HCT116 (cell line): Measurements from ENCODE around the gene PLD4. TPM values are rescaled to one million over a fixed set of nuclear protein-coding genes. Genes with fewer than 3 reads are reported as not detected.

Source experiments
- ATAC-seq: fragments of 200-7000 bp; cut with Tn5 transposase; 2 replicates; pipeline ENCODE4 v1.9.1; 2020; ENCODE audit warnings: mild to moderate bottlenecking, moderate library complexity
- BruUV-seq: library from RNA; stranded (reverse); fragments of 400-500 nt; replicated peaks from 2 replicates; lab custom pipeline; 2021; lab: Mats Ljungman, UMichigan
- CTCF ChIA-PET: fragments of 300-600 bp; sonication (Branson Sonifier 250); formaldehyde crosslinking; loops from one replicate; lab custom pipeline; 2021; ENCODE audit warnings: antibody characterized with exemption; lab: Charles Lee
- POLR2A ChIA-PET: fragments of 300-600, 350-600 bp; sonication (Branson Sonifier 250); formaldehyde crosslinking; loops from one replicate; lab custom pipeline; 2021; ENCODE audit warnings: antibody characterized with exemption; lab: Charles Lee
- RAD21 ChIA-PET, 2 experiments: fragments of 300-600 bp; sonication (Branson Sonifier 250); formaldehyde crosslinking; loops; one replicate each; lab custom pipeline; 2023; ENCODE audit warnings: low total read pairs in 2 of 2; ENCODE audit not compliant: uncharacterized antibody in 2 of 2, unreplicated experiment in 2 of 2, low non-redundant PET in 1 of 2; lab: Charles Lee
- DNase-seq: peaks from one replicate; pipeline ENCODE4 v3.0.0-alpha.2; 2010; ENCODE audit warnings: low read depth, low spot score
- H2AFZ ChIP-seq: fragments of 200-600 bp; shearing (Covaris generic), sonication (generic); 2 replicates; pipeline ENCODE4 v1.6.1; 2017; ENCODE audit warnings: low read depth, mixed run types, mixed read lengths, antibody characterized with exemption, low read length; ENCODE audit not compliant: poor library complexity, severe bottlenecking
- H3K27ac ChIP-seq: 2 replicates; pipeline ENCODE4 v1.5.1; 2012; ENCODE audit warnings: low read depth, low read length
- H3K27me3 ChIP-seq: fragments of 200-600 bp; sonication (generic); 2 replicates; pipeline ENCODE4 v1.6.1; 2016; ENCODE audit warnings: mixed run types, low read length, mixed read lengths; ENCODE audit not compliant: insufficient read depth
- H3K36me3 ChIP-seq, 2 experiments: fragments of 200-500 bp in 1 of 2; fragments of 200-600 bp in 1 of 2; sonication (Bioruptor generic) in 1 of 2; sonication (generic) in 1 of 2; 2 replicates each; pipeline versions ENCODE4 v1.5.1 to v1.6.1; 2014 to 2016; ENCODE audit warnings: low read length in 2 of 2, inconsistent platforms in 1 of 2, mixed read lengths in 1 of 2, mixed run types in 1 of 2; ENCODE audit not compliant: insufficient read depth in 2 of 2, control insufficient read depth in 1 of 2
- H3K4me1 ChIP-seq, 2 experiments: fragments of 200-600 bp in 1 of 2; sonication (generic) in 1 of 2; 2 replicates each; pipeline versions ENCODE4 v1.5.1 to v1.6.1; 2012 to 2017; ENCODE audit warnings: low read length in 2 of 2, inconsistent platforms in 1 of 2, mild to moderate bottlenecking in 1 of 2, mixed read lengths in 1 of 2, mixed run types in 1 of 2, moderate library complexity in 1 of 2; ENCODE audit not compliant: insufficient read depth in 2 of 2, control insufficient read depth in 1 of 2
- H3K4me2 ChIP-seq: fragments of 200-600 bp; sonication (generic); 2 replicates; pipeline ENCODE4 v1.6.1; 2017; ENCODE audit warnings: mixed run types, low read length, mixed read lengths
- H3K4me3 ChIP-seq, 2 experiments: fragments of 200-600 bp in 1 of 2; sonication (generic) in 1 of 2; replicated peaks in 1 of 2; 2 replicates each; pipeline ENCODE4 v1.5.1; 2011 to 2016; ENCODE audit warnings: low read length in 2 of 2, control low read depth in 1 of 2, low read depth in 1 of 2, mild to moderate bottlenecking in 1 of 2, mixed read lengths in 1 of 2, mixed run types in 1 of 2
- H3K79me2 ChIP-seq: fragments of 200-600 bp; sonication (generic); 2 replicates; pipeline ENCODE4 v1.6.1; 2017; ENCODE audit warnings: mild to moderate bottlenecking, mixed run types, low read length, moderate library complexity, mixed read lengths; ENCODE audit not compliant: insufficient read depth
- H3K9ac ChIP-seq: fragments of 200-600 bp; sonication (generic); 2 replicates; pipeline ENCODE4 v1.6.1; 2016; ENCODE audit warnings: low read length, mixed read lengths
- H3K9me2 ChIP-seq: fragments of 200-600 bp; sonication (generic), shearing (Covaris generic); 2 replicates; pipeline ENCODE4 v1.6.1; 2017; ENCODE audit warnings: mixed run types, mild to moderate bottlenecking, moderate library complexity; ENCODE audit not compliant: insufficient read depth
- H3K9me3 ChIP-seq, 2 experiments: fragments of 200-500 bp in 1 of 2; fragments of 200-600 bp in 1 of 2; sonication (Bioruptor generic) in 1 of 2; sonication (generic) in 1 of 2; 2 replicates each; pipeline ENCODE4 v1.6.1; 2014 to 2017; ENCODE audit warnings: low read length in 2 of 2, mixed read lengths in 2 of 2, inconsistent platforms in 1 of 2, low read depth in 1 of 2, mild to moderate bottlenecking in 1 of 2, mixed run types in 1 of 2, moderate library complexity in 1 of 2; ENCODE audit not compliant: control insufficient read depth in 1 of 2, insufficient read depth in 1 of 2
- H4K20me1 ChIP-seq: fragments of 200-600 bp; sonication (generic), shearing (Covaris generic); 2 replicates; pipeline ENCODE4 v1.6.1; 2017; ENCODE audit warnings: mixed run types, mild to moderate bottlenecking, moderate library complexity; ENCODE audit not compliant: insufficient read depth
- CBX3 ChIP-seq: IDR thresholded peaks from 2 replicates; pipeline ENCODE4 v1.6.1; 2012; ENCODE audit warnings: low read depth
- ELF1 ChIP-seq: IDR thresholded peaks from 2 replicates; pipeline ENCODE4 v1.6.1; 2012; ENCODE audit warnings: low read depth, borderline replicate concordance
- FOSL1 ChIP-seq: IDR thresholded peaks from 2 replicates; pipeline ENCODE4 v1.6.1; 2012; ENCODE audit warnings: low read depth
- JUND ChIP-seq: IDR thresholded peaks from 2 replicates; pipeline ENCODE4 v1.6.1; 2012
- POLR2A ChIP-seq: IDR thresholded peaks from 2 replicates; pipeline ENCODE4 v1.7.0; 2011; ENCODE audit warnings: borderline replicate concordance; ENCODE audit not compliant: insufficient read depth, insufficient read length; ENCODE audit errors: extremely low read depth
- SIN3A ChIP-seq: IDR thresholded peaks from 2 replicates; pipeline ENCODE4 v1.6.1; 2012; ENCODE audit warnings: low read depth
- SP1 ChIP-seq: IDR thresholded peaks from 2 replicates; pipeline ENCODE4 v1.6.1; 2012; ENCODE audit warnings: low read depth
- ZNF274 ChIP-seq: fragments of 200-500 bp; sonication (Bioruptor generic); IDR thresholded peaks from 2 replicates; pipeline ENCODE4 v1.6.1; 2014; ENCODE audit warnings: mild to moderate bottlenecking, low read depth, low read length, inconsistent platforms
- intact Hi-C: fragments of 100-400 bp; cut with micrococcal nuclease; formaldehyde crosslinking; loops from 2 replicates; pipeline ENCODE4 v1.10.0; 2022
- total RNA-seq: library from RNA; stranded (reverse); gene quantifications from one replicate; pipeline ENCODE4 v1.2.1, GENCODE V29; 2021; ENCODE audit not compliant: unreplicated experiment
- TF ChIP-seq, protein P1 (sequence below): IDR thresholded peaks from 2 replicates; pipeline ENCODE4 v1.6.1; 2012
- TF ChIP-seq, protein P2 (sequence below): IDR thresholded peaks from 2 replicates; pipeline ENCODE4 v1.6.1; 2012
- TF ChIP-seq, protein P3 (sequence below): IDR thresholded peaks from 2 replicates; pipeline ENCODE4 v1.6.1; 2011; ENCODE audit warnings: mild to moderate bottlenecking, low read length, moderate library complexity; ENCODE audit not compliant: insufficient replicate concordance; ENCODE audit errors: extremely low read depth
- TF ChIP-seq, protein P4 (sequence below), 3 experiments: fragments of 200-600 bp in 1 of 3; sonication (generic) in 1 of 3; IDR thresholded peaks in 2 of 3; conservative IDR thresholded peaks in 1 of 3; 2 replicates each; pipeline ENCODE4 v1.5.1; 2012 to 2017; ENCODE audit warnings: low read depth in 2 of 3, low read length in 2 of 3, antibody characterized with exemption in 1 of 3, borderline replicate concordance in 1 of 3, control low read depth in 1 of 3, mild to moderate bottlenecking in 1 of 3, mixed read lengths in 1 of 3, mixed run types in 1 of 3, moderate library complexity in 1 of 3; ENCODE audit not compliant: insufficient read depth in 1 of 3
- TF ChIP-seq, protein P5 (sequence below): IDR thresholded peaks from 2 replicates; pipeline ENCODE4 v1.6.1; 2012; ENCODE audit warnings: low read depth

The PLD4 gene
- total RNA-seq, 1 experiment from 2014 or later = 0.12 TPM

DNA sequence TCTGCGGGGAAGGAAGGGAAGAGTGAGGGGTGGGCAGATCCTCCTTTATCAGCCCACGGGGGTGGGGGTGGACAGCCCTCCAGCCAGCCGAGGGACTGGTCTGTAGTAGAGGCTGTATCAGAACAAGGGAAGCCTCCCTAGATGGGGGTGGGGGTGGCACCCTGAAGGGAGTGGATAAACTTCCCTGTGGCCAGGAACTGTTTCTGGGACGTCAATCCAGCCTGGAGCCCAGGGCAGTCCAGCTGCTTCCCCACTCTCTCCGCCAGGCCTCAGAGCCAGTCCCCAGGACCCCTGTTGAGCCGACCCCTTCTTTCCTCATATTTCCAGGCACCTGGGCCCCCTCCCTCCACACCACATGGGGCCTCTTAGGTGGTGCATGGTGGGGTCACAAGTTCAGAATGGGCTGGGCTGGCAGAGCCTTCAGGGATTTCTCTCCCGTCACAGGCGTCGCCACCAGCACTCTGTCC is 6.7 kb downstream of the PLD4 start:
- H3K27ac ChIP-seq = no peak overlapping the region
- H3K4me3 ChIP-seq = no peak overlapping the region
- CTCF ChIA-PET = no interaction called here
- H3K9me3 ChIP-seq = no peaks in the 10 kb centered on the region
- BruUV-seq = no TSS peak
- intact Hi-C loops = no loop called here
- H3K9me2 ChIP-seq = no peaks in the 10 kb centered on the region
- no peaks in the 10 kb centered on the region for H3K27me3 ChIP-seq
- DNase-seq (no peak), ATAC-seq (no peak)
- RAD21 ChIA-PET = no interaction called here
- POLR2A ChIA-PET = no interaction called here
- no peaks in the 10 kb centered on the region for H3K79me2 ChIP-seq
- H3K4me1 ChIP-seq = peaks cover 0 to 7% of the 10 kb centered on the region in 2 experiments; a peak in 1 of 4 replicates
- no peaks in the 10 kb centered on the region for H4K20me1 ChIP-seq
- H3K36me3 ChIP-seq = no peaks in the 10 kb centered on the region
- H3K9ac ChIP-seq = no peak overlapping the region
- no peak overlapping the region for H3K4me2 ChIP-seq
- H2AFZ ChIP-seq = no peak overlapping the region
- TF ChIP-seq ELF1 (no peak), CBX3 (no peak), FOSL1 (no peak), POLR2A (no peak), ZNF274 (no peak), SIN3A (no peak), SP1 (no peak), JUND (no peak)
- TF ChIP-seq, protein P1, sequence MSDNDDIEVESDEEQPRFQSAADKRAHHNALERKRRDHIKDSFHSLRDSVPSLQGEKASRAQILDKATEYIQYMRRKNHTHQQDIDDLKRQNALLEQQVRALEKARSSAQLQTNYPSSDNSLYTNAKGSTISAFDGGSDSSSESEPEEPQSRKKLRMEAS = no peak
- TF ChIP-seq, protein P2, sequence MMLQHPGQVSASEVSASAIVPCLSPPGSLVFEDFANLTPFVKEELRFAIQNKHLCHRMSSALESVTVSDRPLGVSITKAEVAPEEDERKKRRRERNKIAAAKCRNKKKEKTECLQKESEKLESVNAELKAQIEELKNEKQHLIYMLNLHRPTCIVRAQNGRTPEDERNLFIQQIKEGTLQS = no peak
- TF ChIP-seq, protein P3, sequence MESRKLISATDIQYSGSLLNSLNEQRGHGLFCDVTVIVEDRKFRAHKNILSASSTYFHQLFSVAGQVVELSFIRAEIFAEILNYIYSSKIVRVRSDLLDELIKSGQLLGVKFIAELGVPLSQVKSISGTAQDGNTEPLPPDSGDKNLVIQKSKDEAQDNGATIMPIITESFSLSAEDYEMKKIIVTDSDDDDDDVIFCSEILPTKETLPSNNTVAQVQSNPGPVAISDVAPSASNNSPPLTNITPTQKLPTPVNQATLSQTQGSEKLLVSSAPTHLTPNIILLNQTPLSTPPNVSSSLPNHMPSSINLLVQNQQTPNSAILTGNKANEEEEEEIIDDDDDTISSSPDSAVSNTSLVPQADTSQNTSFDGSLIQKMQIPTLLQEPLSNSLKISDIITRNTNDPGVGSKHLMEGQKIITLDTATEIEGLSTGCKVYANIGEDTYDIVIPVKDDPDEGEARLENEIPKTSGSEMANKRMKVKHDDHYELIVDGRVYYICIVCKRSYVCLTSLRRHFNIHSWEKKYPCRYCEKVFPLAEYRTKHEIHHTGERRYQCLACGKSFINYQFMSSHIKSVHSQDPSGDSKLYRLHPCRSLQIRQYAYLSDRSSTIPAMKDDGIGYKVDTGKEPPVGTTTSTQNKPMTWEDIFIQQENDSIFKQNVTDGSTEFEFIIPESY = no peak
- TF ChIP-seq, protein P4, sequence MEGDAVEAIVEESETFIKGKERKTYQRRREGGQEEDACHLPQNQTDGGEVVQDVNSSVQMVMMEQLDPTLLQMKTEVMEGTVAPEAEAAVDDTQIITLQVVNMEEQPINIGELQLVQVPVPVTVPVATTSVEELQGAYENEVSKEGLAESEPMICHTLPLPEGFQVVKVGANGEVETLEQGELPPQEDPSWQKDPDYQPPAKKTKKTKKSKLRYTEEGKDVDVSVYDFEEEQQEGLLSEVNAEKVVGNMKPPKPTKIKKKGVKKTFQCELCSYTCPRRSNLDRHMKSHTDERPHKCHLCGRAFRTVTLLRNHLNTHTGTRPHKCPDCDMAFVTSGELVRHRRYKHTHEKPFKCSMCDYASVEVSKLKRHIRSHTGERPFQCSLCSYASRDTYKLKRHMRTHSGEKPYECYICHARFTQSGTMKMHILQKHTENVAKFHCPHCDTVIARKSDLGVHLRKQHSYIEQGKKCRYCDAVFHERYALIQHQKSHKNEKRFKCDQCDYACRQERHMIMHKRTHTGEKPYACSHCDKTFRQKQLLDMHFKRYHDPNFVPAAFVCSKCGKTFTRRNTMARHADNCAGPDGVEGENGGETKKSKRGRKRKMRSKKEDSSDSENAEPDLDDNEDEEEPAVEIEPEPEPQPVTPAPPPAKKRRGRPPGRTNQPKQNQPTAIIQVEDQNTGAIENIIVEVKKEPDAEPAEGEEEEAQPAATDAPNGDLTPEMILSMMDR (IDR thresholded peaks at IDR 0.05 in 2 of 3, conservative IDR thresholded peaks at IDR 0.05 in 1 of 3; ENCODE audit: borderline replicate concordance in 1 of 3, insufficient read depth in 1 of 3, low read depth in 2 of 3, low read length in 2 of 3) = no peak
- TF ChIP-seq, protein P5, sequence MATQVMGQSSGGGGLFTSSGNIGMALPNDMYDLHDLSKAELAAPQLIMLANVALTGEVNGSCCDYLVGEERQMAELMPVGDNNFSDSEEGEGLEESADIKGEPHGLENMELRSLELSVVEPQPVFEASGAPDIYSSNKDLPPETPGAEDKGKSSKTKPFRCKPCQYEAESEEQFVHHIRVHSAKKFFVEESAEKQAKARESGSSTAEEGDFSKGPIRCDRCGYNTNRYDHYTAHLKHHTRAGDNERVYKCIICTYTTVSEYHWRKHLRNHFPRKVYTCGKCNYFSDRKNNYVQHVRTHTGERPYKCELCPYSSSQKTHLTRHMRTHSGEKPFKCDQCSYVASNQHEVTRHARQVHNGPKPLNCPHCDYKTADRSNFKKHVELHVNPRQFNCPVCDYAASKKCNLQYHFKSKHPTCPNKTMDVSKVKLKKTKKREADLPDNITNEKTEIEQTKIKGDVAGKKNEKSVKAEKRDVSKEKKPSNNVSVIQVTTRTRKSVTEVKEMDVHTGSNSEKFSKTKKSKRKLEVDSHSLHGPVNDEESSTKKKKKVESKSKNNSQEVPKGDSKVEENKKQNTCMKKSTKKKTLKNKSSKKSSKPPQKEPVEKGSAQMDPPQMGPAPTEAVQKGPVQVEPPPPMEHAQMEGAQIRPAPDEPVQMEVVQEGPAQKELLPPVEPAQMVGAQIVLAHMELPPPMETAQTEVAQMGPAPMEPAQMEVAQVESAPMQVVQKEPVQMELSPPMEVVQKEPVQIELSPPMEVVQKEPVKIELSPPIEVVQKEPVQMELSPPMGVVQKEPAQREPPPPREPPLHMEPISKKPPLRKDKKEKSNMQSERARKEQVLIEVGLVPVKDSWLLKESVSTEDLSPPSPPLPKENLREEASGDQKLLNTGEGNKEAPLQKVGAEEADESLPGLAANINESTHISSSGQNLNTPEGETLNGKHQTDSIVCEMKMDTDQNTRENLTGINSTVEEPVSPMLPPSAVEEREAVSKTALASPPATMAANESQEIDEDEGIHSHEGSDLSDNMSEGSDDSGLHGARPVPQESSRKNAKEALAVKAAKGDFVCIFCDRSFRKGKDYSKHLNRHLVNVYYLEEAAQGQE = no peak
